HL-60 (cell line): Measurements from ENCODE around the gene CDRT4.

Experiments used
- CTCF ChIP-seq: IDR thresholded peaks from one replicate; pipeline ENCODE4 v1.5.1; 2011; ENCODE audit warnings: low read length, control low read depth, inconsistent platforms; ENCODE audit not compliant: insufficient read depth
- GABPA ChIP-seq: IDR thresholded peaks from 2 replicates; pipeline ENCODE4 v1.6.1; 2012; ENCODE audit warnings: low read depth
- POLR2AphosphoS5 ChIP-seq: IDR thresholded peaks from 2 replicates; pipeline ENCODE4 v1.6.1; 2012; ENCODE audit warnings: low read depth
- REST ChIP-seq: IDR thresholded peaks from 2 replicates; pipeline ENCODE4 v1.6.1; 2012; ENCODE audit warnings: low read depth; ENCODE audit not compliant: insufficient replicate concordance
- SPI1 ChIP-seq: IDR thresholded peaks from 2 replicates; pipeline ENCODE4 v1.6.1; 2012; ENCODE audit warnings: low read depth, mild to moderate bottlenecking, borderline replicate concordance

GRCh38 chr17:15490634-15491261 lies 23.3 kb upstream of the CDRT4 start:
- no peak for TF ChIP-seq CTCF
- no peak for TF ChIP-seq REST
- no peak for TF ChIP-seq GABPA
- no peak for TF ChIP-seq SPI1
- no peak for TF ChIP-seq POLR2AphosphoS5
